SK-N-SH (cell line): Measurements from ENCODE around the gene NANS. TPM values are rescaled to one million over a fixed set of nuclear protein-coding genes. Genes with fewer than 3 reads are reported as not detected.

Experiments
- CTCF ChIA-PET: fragments of 300-600, 350-600 bp; formaldehyde crosslinking; extraction: SDS; loops from one replicate; lab custom pipeline; 2021; lab: Yijun Ruan, JAX
- POLR2A ChIA-PET: fragments of 350-600 bp; sonication (Branson Sonifier 250); formaldehyde crosslinking; extraction: SDS; loops from one replicate; lab custom pipeline; 2020; ENCODE audit warnings: antibody characterized with exemption, inconsistent platforms; lab: Yijun Ruan, JAX
- DNase-seq: peaks from one replicate; pipeline ENCODE4 v3.0.0; 2012
- H2AFZ ChIP-seq: fragments of 200-600 bp; sonication (generic); 2 replicates; pipeline ENCODE4 v1.8.1; 2016; ENCODE audit warnings: antibody characterized with exemption, mild to moderate bottlenecking, low read depth
- H3F3A ChIP-seq: fragments of 200-600 bp; sonication (generic); replicated peaks from 2 replicates; pipeline ENCODE3; 2016; ENCODE audit warnings: antibody characterized with exemption, mild to moderate bottlenecking; ENCODE audit not compliant: insufficient read depth
- H3K27ac ChIP-seq, 2 experiments: fragments of 200-500 bp in 1 of 2; fragments of 200-600 bp in 1 of 2; sonication (Bioruptor generic) in 1 of 2; sonication (generic), shearing (Covaris generic) in 1 of 2; 2 replicates each; pipeline versions ENCODE4 v1.5.1 to v1.6.1; 2014 to 2016; ENCODE audit warnings: low read depth in 2 of 2, inconsistent platforms in 1 of 2, low read length in 1 of 2, mild to moderate bottlenecking in 1 of 2, mixed read lengths in 1 of 2
- H3K27me3 ChIP-seq: fragments of 200-600 bp; sonication (generic), shearing (Covaris generic); 2 replicates; pipeline ENCODE4 v1.6.1; 2016; ENCODE audit warnings: mixed run types; ENCODE audit not compliant: insufficient read depth
- H3K36me3 ChIP-seq, 2 experiments: fragments of 200-500 bp in 1 of 2; fragments of 200-600 bp in 1 of 2; sonication (Bioruptor generic) in 1 of 2; sonication (generic) in 1 of 2; replicated peaks in 1 of 2; 2 replicates each; pipeline versions ENCODE3 to v1.5.1; 2014 to 2016; ENCODE audit warnings: low read length in 1 of 2, mild to moderate bottlenecking in 1 of 2; ENCODE audit not compliant: insufficient read depth in 2 of 2, control insufficient read depth in 1 of 2
- H3K4me1 ChIP-seq, 2 experiments: fragments of 200-500 bp in 1 of 2; fragments of 200-600 bp in 1 of 2; sonication (Bioruptor generic) in 1 of 2; sonication (generic), shearing (Covaris generic) in 1 of 2; 2 replicates each; pipeline versions ENCODE4 v1.5.1 to v1.6.1; 2014 to 2016; ENCODE audit warnings: low read depth in 1 of 2, low read length in 1 of 2, mixed run types in 1 of 2; ENCODE audit not compliant: insufficient read depth in 2 of 2, control insufficient read depth in 1 of 2
- H3K4me2 ChIP-seq: fragments of 200-600 bp; sonication (generic), shearing (Covaris generic); 2 replicates; pipeline ENCODE4 v1.6.1; 2017; ENCODE audit warnings: mixed run types
- H3K4me3 ChIP-seq, 2 experiments: fragments of 200-500 bp in 1 of 2; fragments of 200-600 bp in 1 of 2; sonication (Bioruptor generic) in 1 of 2; sonication (generic), shearing (Covaris generic) in 1 of 2; 2 replicates each; pipeline versions ENCODE4 v1.5.1 to v1.8.1; 2014 to 2016; ENCODE audit warnings: low read depth in 2 of 2, inconsistent platforms in 1 of 2, low read length in 1 of 2, mild to moderate bottlenecking in 1 of 2, mixed read lengths in 1 of 2, moderate library complexity in 1 of 2
- H3K79me2 ChIP-seq: fragments of 200-600 bp; sonication (generic); 2 replicates; pipeline ENCODE4 v1.8.1; 2017; ENCODE audit warnings: mild to moderate bottlenecking; ENCODE audit not compliant: insufficient read depth
- H3K9ac ChIP-seq: fragments of 200-600 bp; sonication (generic); 2 replicates; pipeline ENCODE4 v1.6.1; 2017; ENCODE audit warnings: mixed run types
- H3K9me2 ChIP-seq: fragments of 200-600 bp; sonication (generic); 2 replicates; pipeline ENCODE4 v1.6.1; 2017; ENCODE audit warnings: mixed run types
- H3K9me3 ChIP-seq: fragments of 200-600 bp; sonication (generic); 2 replicates; pipeline ENCODE4 v1.6.1; 2017; ENCODE audit warnings: mixed run types, mild to moderate bottlenecking, moderate library complexity
- H4K20me1 ChIP-seq: fragments of 200-600 bp; sonication (generic); 2 replicates; pipeline ENCODE4 v1.6.1; 2017; ENCODE audit warnings: mild to moderate bottlenecking, mixed run types; ENCODE audit not compliant: insufficient read depth
- CHD2 ChIP-seq: fragments of 150-350 bp; IDR thresholded peaks from 2 replicates; pipeline ENCODE4 v1.6.1; 2018; ENCODE audit warnings: low read length; ENCODE audit not compliant: partially characterized antibody
- EP300 ChIP-seq, 2 experiments: IDR thresholded peaks; 2 replicates each; pipeline versions ENCODE4 v1.4.0 to v1.6.1; 2012; ENCODE audit warnings: borderline replicate concordance in 1 of 2, low read depth in 1 of 2, low read length in 1 of 2
- FOSL2 ChIP-seq: IDR thresholded peaks from 2 replicates; pipeline ENCODE4 v1.4.0; 2012; ENCODE audit warnings: low read depth, mild to moderate bottlenecking, moderate library complexity, borderline replicate concordance
- FOXJ3 ChIP-seq: sonication (generic); formaldehyde crosslinking; IDR thresholded peaks from 2 replicates; pipeline ENCODE4 v1.5.1; 2020; ENCODE audit warnings: mild to moderate bottlenecking, missing genetic modification reagents
- GATA2 ChIP-seq: sonication (generic); formaldehyde crosslinking; IDR thresholded peaks from 2 replicates; pipeline ENCODE4 v1.5.0; 2020; ENCODE audit warnings: mild to moderate bottlenecking, missing genetic modification reagents
- IRF3 ChIP-seq: fragments of 150-350 bp; IDR thresholded peaks from 2 replicates; pipeline ENCODE4 v1.6.1; 2016; ENCODE audit warnings: mild to moderate bottlenecking, low read depth, low read length
- JUND ChIP-seq: IDR thresholded peaks from 2 replicates; pipeline ENCODE4 v1.4.0; 2012
- MAX ChIP-seq: IDR thresholded peaks from 2 replicates; pipeline ENCODE4 v1.4.0; 2012; ENCODE audit warnings: low read depth
- MEF2A ChIP-seq: IDR thresholded peaks from 2 replicates; pipeline ENCODE4 v1.4.0; 2012; ENCODE audit warnings: low read depth, borderline replicate concordance
- MXI1 ChIP-seq: IDR thresholded peaks from 2 replicates; pipeline ENCODE4 v1.6.1; 2012; ENCODE audit warnings: mild to moderate bottlenecking, low read depth, low read length, improper control_type of control experiment
- NFIC ChIP-seq: IDR thresholded peaks from 2 replicates; pipeline ENCODE4 v1.4.0; 2012; ENCODE audit warnings: borderline replicate concordance
- NRF1 ChIP-seq: IDR thresholded peaks from 2 replicates; pipeline ENCODE4 v1.6.1; 2012; ENCODE audit warnings: low read depth, mild to moderate bottlenecking, low read length
- PBX3 ChIP-seq: IDR thresholded peaks from 2 replicates; pipeline ENCODE4; 2012
- POLR2AphosphoS5 ChIP-seq: IDR thresholded peaks from 2 replicates; pipeline ENCODE4 v1.6.1; 2012; ENCODE audit warnings: low read depth, low read length
- RCOR1 ChIP-seq: fragments of 150-350 bp; IDR thresholded peaks from 2 replicates; pipeline ENCODE4 v1.6.1; 2017; ENCODE audit warnings: antibody characterized with exemption, low read length
- RFX5 ChIP-seq: IDR thresholded peaks from 2 replicates; pipeline ENCODE4 v1.6.1; 2012; ENCODE audit warnings: mild to moderate bottlenecking, improper control_type of control experiment, low read length
- RXRA ChIP-seq: IDR thresholded peaks from 2 replicates; pipeline ENCODE4 v1.4.0; 2012; ENCODE audit warnings: low read depth, mild to moderate bottlenecking, borderline replicate concordance
- SIN3A ChIP-seq: IDR thresholded peaks from 2 replicates; pipeline ENCODE4 v1.6.1; 2012; ENCODE audit warnings: low read depth, mild to moderate bottlenecking, low read length, moderate library complexity, borderline replicate concordance
- TAF1 ChIP-seq: IDR thresholded peaks from 2 replicates; pipeline ENCODE4 v1.6.1; 2012; ENCODE audit warnings: low read depth, mild to moderate bottlenecking, low read length, moderate library complexity, borderline replicate concordance
- USF1 ChIP-seq: IDR thresholded peaks from 2 replicates; pipeline ENCODE4 v1.4.0; 2012; ENCODE audit warnings: low read depth, borderline replicate concordance
- USF2 ChIP-seq: fragments of 150-350 bp; IDR thresholded peaks from 2 replicates; pipeline ENCODE4 v1.6.1; 2017; ENCODE audit warnings: antibody characterized with exemption, low read length, low read depth, borderline replicate concordance
- WGBS: methylation state at CpG from one replicate; pipeline ENCODE4 v1.1.6; 2017; ENCODE audit warnings: low lambda C conversion rate; 5-methylcytosine and 5-hydroxymethylcytosine counted together
- polyA plus RNA-seq, 3 experiments: library from polyadenylated mRNA; depleted of rRNA; stranded (reverse); fragments of >200 nt; gene quantifications; 2 replicates each; pipeline ENCODE4 v1.2.3, GENCODE V29; 2012

The NANS gene
- polyA plus RNA-seq, 1 of the 3 experiments (the other 2 are of a cell fraction), result 61.3 TPM

- no peak overlapping the region for H3K9ac ChIP-seq
- H3F3A ChIP-seq, result no peaks in the 10 kb centered on the region
- no peaks in the 10 kb centered on the region for H3K9me2 ChIP-seq
- peaks cover 0 to 3% of the 10 kb centered on the region in 2 experiments; a peak in 1 of 4 replicates for H3K4me1 ChIP-seq
- ChIA-PET POLR2A (interaction anchor here (0.6 kb wide), 1 partner anchor 116 kb away, joined by 4 read pairs; the partner anchor contains the start of gene TRMO), CTCF (interaction anchor here (1.1 to 9.5 kb wide), 2 partner anchors 9 to 116 kb away, joined by 3 to 96 read pairs; partner anchors contain the start of gene TRMO)
- H2AFZ ChIP-seq, result no peak overlapping the region
- H3K9me3 ChIP-seq, result no peaks in the 10 kb centered on the region
- no peak for DNase-seq
- H3K4me3 ChIP-seq, result no peak overlapping the region
- WGBS, result 74% methylated on average over 8 of the region's 8 CpGs
- no peaks in the 10 kb centered on the region for H3K36me3 ChIP-seq
- no peak overlapping the region for H3K27ac ChIP-seq
- no peaks in the 10 kb centered on the region for H3K79me2 ChIP-seq
- no peaks in the 10 kb centered on the region for H4K20me1 ChIP-seq
- H3K27me3 ChIP-seq, result no peaks in the 10 kb centered on the region
- no peak overlapping the region for H3K4me2 ChIP-seq
- no peak for TF ChIP-seq FOSL2
- TF ChIP-seq USF1, result no peak
- TF ChIP-seq PBX3, result no peak
- TF ChIP-seq IRF3, result no peak
- TF ChIP-seq NFIC, result no peak
- no peak for TF ChIP-seq NRF1
- TF ChIP-seq RFX5, result no peak
Observed at GRCh38 chr9:98038958-98039357, 17.6 kb upstream of the NANS start.

GRCh38 chr9:98039607-98040017, 16.9 kb upstream of the NANS start:
- Histone ChIP-seq H3K4me1 (peaks cover 0 to under 1% of the 10 kb centered on the region in 2 experiments; a peak in 1 of 4 replicates), H3K27ac (no peak overlapping the region), H3K36me3 (no peaks in the 10 kb centered on the region), H3K4me3 (no peak overlapping the region), H3K27me3 (no peaks in the 10 kb centered on the region), H3F3A (no peaks in the 10 kb centered on the region), H3K9me3 (no peaks in the 10 kb centered on the region), H4K20me1 (no peaks in the 10 kb centered on the region), H3K4me2 (no peak overlapping the region), H2AFZ (no peak overlapping the region), H3K9me2 (no peaks in the 10 kb centered on the region), H3K79me2 (no peaks in the 10 kb centered on the region), H3K9ac (no peak overlapping the region)
- TF ChIP-seq RCOR1 (no peak), USF2 (no peak), RXRA (no peak), CHD2 (no peak), JUND (no peak), MXI1 (no peak), EP300 (IDR thresholded peaks at IDR 0.05; ENCODE audit: borderline replicate concordance in 1 of 2, low read depth in 1 of 2, low read length in 1 of 2) (no peak), FOXJ3 (CRISPR knock-in tag) (no peak), POLR2AphosphoS5 (no peak), MAX (no peak), GATA2 (CRISPR knock-in tag) (no peak), TAF1 (no peak), SIN3A (no peak), MEF2A (no peak)
- DNase-seq, result no peak
- ChIA-PET POLR2A (no interaction called here), CTCF (interaction anchor here (1.1 to 9.5 kb wide), 2 partner anchors 9 to 117 kb away, joined by 3 to 96 read pairs; partner anchors contain the start of gene TRMO)
- WGBS, result 71% methylated on average over 8 of the region's 10 CpGs
